ENCODE data around the gene CCL11. TPM values are rescaled to one million over a fixed set of nuclear protein-coding genes. Genes with fewer than 3 reads are reported as not detected.

Gene CCL11
- polyA plus RNA-seq, 2 of the 4 experiments (the other 2 are of a cell fraction) = not detected

DNA sequence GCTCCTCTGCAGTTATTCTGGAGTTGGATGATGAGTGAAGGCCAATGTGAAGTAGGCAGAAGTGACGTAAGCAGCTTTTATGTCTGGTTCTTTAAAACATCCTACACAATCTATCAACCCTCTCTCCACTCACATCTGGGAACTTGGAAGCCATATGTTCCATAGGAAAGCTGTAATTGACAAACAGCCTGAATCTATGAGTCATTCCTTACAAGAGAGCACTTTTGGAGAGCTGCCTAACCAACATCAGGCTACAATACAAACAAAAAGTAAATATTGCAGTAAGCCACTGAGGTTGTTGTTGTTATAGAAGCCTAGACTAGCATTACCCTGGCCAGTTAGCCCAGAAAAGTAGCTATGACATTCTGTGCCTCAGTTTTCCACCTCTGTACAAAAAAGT, 9.7 kb upstream of the CCL11 start:
- WGBS (ENCODE audit: missing lambda C conversion rate) = 23% methylated on average over 1 of the region's 1 CpG
- ChIA-PET POLR2A (no interaction called here), CTCF (interaction anchor here (2.1 to 3.5 kb wide), 2 partner anchors 27 to 85 kb away, joined by 7 to 10 read pairs; no protein-coding TSS in a partner anchor)
- ATAC-seq (peak; percentile 54 to 78; a peak in 4 of 6 replicates), DNase-seq (ENCODE audit: low read depth in 1 of 2, low spot score in 1 of 2) (peak in 1 of 2 experiments; percentile 51), FAIRE-seq (no peak)
- Histone ChIP-seq H3K4me2 (peak overlapping the region; percentile 18), H3K27ac (no peak overlapping the region), H3K4me3 (no peak overlapping the region), H3K4me1 (peaks cover 10% of the 10 kb centered on the region; the same call in 2 of the 3 replicates), H3K9me3 (no peaks in the 10 kb centered on the region)
- TF ChIP-seq FOSL2 (IDR thresholded peaks at IDR 0.05) (no peak), FOSL2 (CRISPR knock-in tag; IDR thresholded peaks at IDR 0.05) (peak; percentile 69), RAD21 (conservative IDR thresholded peaks at IDR 0.05 in 1 of 2, IDR thresholded peaks at IDR 0.05 in 1 of 2) (no peak), CBX8 (IDR thresholded peaks at IDR 0.05) (no peak), JUNB (IDR thresholded peaks at IDR 0.05) (0 out of 2 replicates have a peak, but pooled peaks have one; percentile 15), CEBPB (IDR thresholded peaks at IDR 0.05) (peak in 1 of 2 experiments; percentile 34; a peak in 1 of 4 replicates)
- TF ChIP-seq, protein P1, sequence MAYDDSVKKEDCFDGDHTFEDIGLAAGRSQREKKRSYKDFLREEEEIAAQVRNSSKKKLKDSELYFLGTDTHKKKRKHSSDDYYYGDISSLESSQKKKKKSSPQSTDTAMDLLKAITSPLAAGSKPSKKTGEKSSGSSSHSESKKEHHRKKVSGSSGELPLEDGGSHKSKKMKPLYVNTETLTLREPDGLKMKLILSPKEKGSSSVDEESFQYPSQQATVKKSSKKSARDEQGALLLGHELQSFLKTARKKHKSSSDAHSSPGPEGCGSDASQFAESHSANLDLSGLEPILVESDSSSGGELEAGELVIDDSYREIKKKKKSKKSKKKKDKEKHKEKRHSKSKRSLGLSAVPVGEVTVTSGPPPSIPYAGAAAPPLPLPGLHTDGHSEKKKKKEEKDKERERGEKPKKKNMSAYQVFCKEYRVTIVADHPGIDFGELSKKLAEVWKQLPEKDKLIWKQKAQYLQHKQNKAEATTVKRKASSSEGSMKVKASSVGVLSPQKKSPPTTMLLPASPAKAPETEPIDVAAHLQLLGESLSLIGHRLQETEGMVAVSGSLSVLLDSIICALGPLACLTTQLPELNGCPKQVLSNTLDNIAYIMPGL (CRISPR knock-in tag; IDR thresholded peaks at IDR 0.05; ENCODE audit: borderline replicate concordance) = no peak

DNA sequence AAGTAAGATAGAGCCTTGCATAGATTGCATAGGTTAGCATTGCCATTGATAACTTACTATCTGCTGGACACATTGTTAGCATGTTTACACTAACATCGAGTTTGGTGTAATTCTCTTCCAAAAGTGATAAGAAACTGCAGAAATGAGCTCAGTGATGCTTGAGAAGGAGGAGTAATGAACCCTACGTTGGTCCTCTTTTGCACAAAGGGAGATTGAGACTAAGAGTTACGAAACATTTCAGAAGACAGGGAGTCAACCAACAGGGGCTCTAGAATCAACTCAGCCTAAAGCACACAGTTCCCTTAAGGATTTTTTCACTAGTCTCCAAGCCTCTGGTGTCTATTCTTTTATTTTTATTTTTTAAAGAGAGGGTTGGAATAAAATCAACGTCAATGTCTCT, 8.7 kb upstream of the CCL11 start:
- POLR2A ChIA-PET = no interaction called here
- CTCF ChIA-PET = interaction anchor here (3.5 kb wide), 1 partner anchor 84 kb away, joined by 10 read pairs; no protein-coding TSS in a partner anchor
- ATAC-seq = no peak
- DNase-seq (ENCODE audit: low read depth in 1 of 2, low spot score in 1 of 2) = no peak
- Histone ChIP-seq H3K4me3 (no peak overlapping the region), H3K4me1 (peaks cover 10% of the 10 kb centered on the region; the same call in 2 of the 3 replicates), H3K27ac (no peak overlapping the region), H3K9me3 (no peaks in the 10 kb centered on the region), H3K4me2 (no peak overlapping the region)
- 47% methylated on average over 4 of the region's 4 CpGs for whole genome bisulfite sequencing (ENCODE audit: missing lambda C conversion rate)
- TF ChIP-seq NR3C1 (IDR thresholded peaks at IDR 0.05) = no peak
- TF ChIP-seq SREBF2 (IDR thresholded peaks at IDR 0.05) = no peak
- TF ChIP-seq, protein P2, sequence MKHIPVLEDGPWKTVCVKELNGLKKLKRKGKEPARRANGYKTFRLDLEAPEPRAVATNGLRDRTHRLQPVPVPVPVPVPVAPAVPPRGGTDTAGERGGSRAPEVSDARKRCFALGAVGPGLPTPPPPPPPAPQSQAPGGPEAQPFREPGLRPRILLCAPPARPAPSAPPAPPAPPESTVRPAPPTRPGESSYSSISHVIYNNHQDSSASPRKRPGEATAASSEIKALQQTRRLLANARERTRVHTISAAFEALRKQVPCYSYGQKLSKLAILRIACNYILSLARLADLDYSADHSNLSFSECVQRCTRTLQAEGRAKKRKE (CRISPR knock-in tag; IDR thresholded peaks at IDR 0.05; ENCODE audit: low read depth) = no peak
- no peak for TF ChIP-seq RFX5 (IDR thresholded peaks at IDR 0.05)
- TF ChIP-seq HEYL (CRISPR knock-in tag; IDR thresholded peaks at IDR 0.05) = no peak
- TF ChIP-seq JUNB (IDR thresholded peaks at IDR 0.05) = no peak
- TF ChIP-seq HOXA7 (CRISPR knock-in tag; IDR thresholded peaks at IDR 0.05) = no peak
- no peak for TF ChIP-seq RARB (CRISPR knock-in tag; IDR thresholded peaks at IDR 0.05)
- no peak for TF ChIP-seq FOSL2 (IDR thresholded peaks at IDR 0.05)
- no peak for TF ChIP-seq FOSL2 (CRISPR knock-in tag; IDR thresholded peaks at IDR 0.05)
- no peak for TF ChIP-seq HOXB5 (CRISPR knock-in tag; IDR thresholded peaks at IDR 0.05)
- TF ChIP-seq PHF8 (IDR thresholded peaks at IDR 0.05; ENCODE audit: borderline replicate concordance, low read depth) = no peak
- TF ChIP-seq MYC (IDR thresholded peaks at IDR 0.05; ENCODE audit: borderline replicate concordance, low read length) = no peak
- TF ChIP-seq, protein P3, sequence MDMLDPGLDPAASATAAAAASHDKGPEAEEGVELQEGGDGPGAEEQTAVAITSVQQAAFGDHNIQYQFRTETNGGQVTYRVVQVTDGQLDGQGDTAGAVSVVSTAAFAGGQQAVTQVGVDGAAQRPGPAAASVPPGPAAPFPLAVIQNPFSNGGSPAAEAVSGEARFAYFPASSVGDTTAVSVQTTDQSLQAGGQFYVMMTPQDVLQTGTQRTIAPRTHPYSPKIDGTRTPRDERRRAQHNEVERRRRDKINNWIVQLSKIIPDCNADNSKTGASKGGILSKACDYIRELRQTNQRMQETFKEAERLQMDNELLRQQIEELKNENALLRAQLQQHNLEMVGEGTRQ (IDR thresholded peaks at IDR 0.05) = no peak
- no peak for TF ChIP-seq GATA3 (IDR thresholded peaks at IDR 0.05; ENCODE audit: borderline replicate concordance)
- TF ChIP-seq, protein P1 (CRISPR knock-in tag; IDR thresholded peaks at IDR 0.05; ENCODE audit: borderline replicate concordance) = no peak
- TF ChIP-seq HOXB13 (CRISPR knock-in tag; IDR thresholded peaks at IDR 0.05; ENCODE audit: low read depth) = no peak
- FAIRE-seq = no peak

Measured in A549 (cell line).